HAP-1 (cell line): ENCODE results near the gene PC.

Experiments used
- DNase-seq, 2 experiments: peaks; one replicate each; pipeline ENCODE4 v3.0.0-alpha.2; 2016 to 2020; ENCODE audit warnings: low spot score in 2 of 2
- H3K27me3 ChIP-seq: fragments of 250-450 bp; sonication (Bioruptor Pico); 2 replicates; pipeline ENCODE4 v1.5.1; 2020; ENCODE audit warnings: low read depth, mild to moderate bottlenecking, moderate library complexity
- H3K36me3 ChIP-seq: fragments of 250-450 bp; sonication (Bioruptor Pico); replicated peaks from 2 replicates; pipeline ENCODE4 v1.5.1; 2020; ENCODE audit warnings: mild to moderate bottlenecking
- H3K4me1 ChIP-seq: fragments of 250-450 bp; sonication (Bioruptor Pico); 2 replicates; pipeline ENCODE4 v1.5.1; 2020; ENCODE audit warnings: mild to moderate bottlenecking
- H3K4me3 ChIP-seq: fragments of 250-450 bp; sonication (Bioruptor Pico); 2 replicates; pipeline ENCODE4 v1.5.1; 2020; ENCODE audit warnings: mild to moderate bottlenecking, moderate library complexity
- H3K9me3 ChIP-seq: fragments of 250-450 bp; sonication (Bioruptor Pico); 2 replicates; pipeline ENCODE4 v1.5.1; 2020; ENCODE audit warnings: mild to moderate bottlenecking, moderate library complexity
- in situ Hi-C: fragments of 300-500 bp; cut with MboI; formaldehyde crosslinking; loops from 3 replicates; pipeline ENCODE4 v1.14.3; 2020; ENCODE audit warnings: low sequenced_read_pairs, inconsistent platforms, mixed read lengths

Gene PC

DNA sequence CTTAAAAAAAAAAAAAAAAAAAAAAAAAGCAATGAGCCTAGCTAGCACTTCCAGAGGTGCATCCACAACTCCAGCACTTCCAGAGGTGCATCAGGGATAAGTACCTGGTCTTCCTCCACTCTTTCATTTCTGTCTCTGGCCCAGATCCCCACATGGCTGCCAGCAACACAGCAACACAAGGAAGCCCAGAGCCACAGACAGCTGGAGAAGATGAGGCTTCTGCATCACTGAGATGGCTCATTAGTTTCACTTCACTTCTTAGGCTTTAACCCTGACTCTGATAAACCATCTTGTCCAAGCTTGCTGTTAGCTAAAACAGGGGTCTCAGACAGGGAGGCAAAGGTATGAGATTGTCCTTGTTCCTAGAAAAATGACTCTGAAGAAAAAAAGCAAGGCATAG lies 35.6 kb downstream of the PC start:
- Histone ChIP-seq H3K4me3 (no peak overlapping the region), H3K36me3 (no peaks in the 10 kb centered on the region), H3K4me1 (peaks cover 2% of the 10 kb centered on the region; the same call in 1 of the 2 replicates), H3K27me3 (no peaks in the 10 kb centered on the region), H3K9me3 (no peaks in the 10 kb centered on the region)
- DNase-seq: no peak
- in situ Hi-C loops: no loop called here

DNA sequence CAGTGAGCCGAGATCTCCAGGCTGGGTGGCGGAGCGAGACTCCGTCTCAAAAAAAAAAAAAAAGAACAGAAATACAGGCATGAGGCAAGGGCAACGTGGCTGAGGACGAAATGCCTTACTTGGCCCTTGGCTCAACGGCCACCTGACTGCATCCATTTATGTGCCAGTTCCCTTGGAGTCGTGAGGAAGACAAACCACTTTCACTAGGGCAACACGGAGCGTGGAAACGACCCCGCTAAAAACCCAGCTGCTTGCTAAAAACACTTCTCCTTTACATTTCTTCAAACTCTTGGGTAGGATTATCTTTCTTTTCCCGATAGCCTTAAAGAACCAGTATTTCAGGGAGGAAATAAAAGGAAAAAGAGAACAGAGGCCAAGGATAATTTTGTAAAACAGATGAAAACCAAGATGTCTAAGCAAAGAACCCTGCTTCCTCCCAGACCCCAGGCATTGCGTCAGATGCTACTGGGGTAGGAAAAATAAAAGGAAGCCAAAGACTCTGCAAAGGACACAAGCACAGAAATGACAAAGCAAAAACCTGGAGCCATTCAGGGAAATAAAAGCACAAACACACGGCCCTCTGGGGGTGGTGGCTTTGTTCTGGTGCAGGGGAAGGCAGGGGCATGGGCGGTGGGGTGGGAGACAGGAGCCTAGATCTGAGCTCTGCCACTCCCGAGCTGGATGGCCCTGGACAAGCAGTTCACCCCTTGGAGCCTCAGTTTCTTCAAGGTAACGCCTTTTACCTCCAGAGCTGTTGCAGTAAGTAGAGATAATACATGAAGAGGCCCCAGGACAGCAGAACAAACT lies 37.0 kb downstream of the PC start:
- no peak overlapping the region for H3K4me3 ChIP-seq
- no peaks in the 10 kb centered on the region for H3K36me3 ChIP-seq
- DNase-seq: no peak
- H3K27me3 ChIP-seq: no peaks in the 10 kb centered on the region
- in situ Hi-C loops: no loop called here
- no peaks in the 10 kb centered on the region for H3K9me3 ChIP-seq
- peaks cover 2% of the 10 kb centered on the region; the same call in 1 of the 2 replicates for H3K4me1 ChIP-seq

DNA sequence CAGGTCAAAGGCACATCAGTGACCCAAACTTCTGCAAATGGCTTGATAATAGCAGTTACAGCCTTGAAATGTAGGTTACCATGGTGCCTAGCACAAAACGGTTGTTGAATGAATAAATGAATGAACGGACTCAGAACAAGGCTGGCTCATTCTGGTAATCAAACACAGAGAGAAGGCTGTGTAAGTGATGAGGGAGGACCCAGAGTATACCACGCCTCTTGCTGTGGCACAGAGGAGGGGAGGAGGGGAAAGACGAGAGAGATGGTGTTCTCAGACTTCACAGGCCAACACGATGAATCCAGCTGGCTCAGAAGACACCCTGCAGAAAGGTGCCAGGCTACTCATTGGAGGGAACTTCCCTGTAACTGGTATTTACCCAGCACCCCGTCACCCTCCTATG lies 38.3 kb downstream of the PC start:
- Histone ChIP-seq H3K27me3 (no peaks in the 10 kb centered on the region), H3K4me3 (no peak overlapping the region), H3K9me3 (no peaks in the 10 kb centered on the region), H3K36me3 (no peaks in the 10 kb centered on the region), H3K4me1 (peaks cover 2% of the 10 kb centered on the region; the same call in 1 of the 2 replicates)
- in situ Hi-C loops: no loop called here
- DNase-seq: no peak

DNA sequence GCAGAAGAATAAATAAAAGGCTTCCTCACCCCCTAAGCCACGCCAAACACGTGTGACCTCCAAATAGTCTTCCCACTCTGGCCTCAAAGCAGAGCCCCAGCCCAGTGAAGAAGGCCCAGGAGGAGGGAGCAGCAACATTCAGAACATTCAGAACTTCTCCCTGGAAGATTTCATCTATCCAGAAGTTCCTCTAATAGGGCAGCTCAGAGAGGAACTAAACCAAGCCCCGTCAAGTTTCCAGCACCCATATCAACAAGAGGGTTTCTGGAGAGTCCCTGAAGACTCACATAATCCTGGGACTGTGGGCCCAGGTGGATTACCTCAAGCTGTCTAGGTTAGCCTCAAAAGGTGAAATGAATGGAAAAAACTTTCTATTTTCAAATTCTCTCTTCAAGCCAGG lies 39.4 kb downstream of the PC start:
- Histone ChIP-seq H3K36me3 (no peaks in the 10 kb centered on the region), H3K9me3 (no peaks in the 10 kb centered on the region), H3K4me3 (no peak overlapping the region), H3K27me3 (no peaks in the 10 kb centered on the region), H3K4me1 (no peaks in the 10 kb centered on the region)
- in situ Hi-C loops: no loop called here
- DNase-seq: no peak

DNA sequence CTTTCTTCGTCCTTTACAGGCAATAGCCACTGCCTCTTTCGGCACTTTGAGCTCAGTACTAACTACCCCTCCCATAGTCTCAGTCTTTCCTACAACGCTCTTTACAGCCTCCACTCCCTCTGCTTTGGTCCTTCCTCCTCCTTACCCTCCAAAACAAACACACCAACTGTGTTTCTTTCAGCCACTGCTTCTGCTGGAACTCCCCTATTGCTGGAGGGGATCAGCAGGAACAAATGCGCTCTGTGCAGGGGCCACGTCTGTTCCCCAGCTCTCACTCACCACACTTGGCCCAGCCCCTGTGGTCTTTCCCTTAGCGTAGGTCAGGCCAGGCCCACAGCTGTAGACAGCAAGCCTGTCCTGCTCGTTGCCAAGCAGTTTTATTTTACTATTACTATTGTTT lies 42.3 kb downstream of the PC start:
- in situ Hi-C loops: no loop called here
- H3K9me3 ChIP-seq: no peaks in the 10 kb centered on the region

DNA sequence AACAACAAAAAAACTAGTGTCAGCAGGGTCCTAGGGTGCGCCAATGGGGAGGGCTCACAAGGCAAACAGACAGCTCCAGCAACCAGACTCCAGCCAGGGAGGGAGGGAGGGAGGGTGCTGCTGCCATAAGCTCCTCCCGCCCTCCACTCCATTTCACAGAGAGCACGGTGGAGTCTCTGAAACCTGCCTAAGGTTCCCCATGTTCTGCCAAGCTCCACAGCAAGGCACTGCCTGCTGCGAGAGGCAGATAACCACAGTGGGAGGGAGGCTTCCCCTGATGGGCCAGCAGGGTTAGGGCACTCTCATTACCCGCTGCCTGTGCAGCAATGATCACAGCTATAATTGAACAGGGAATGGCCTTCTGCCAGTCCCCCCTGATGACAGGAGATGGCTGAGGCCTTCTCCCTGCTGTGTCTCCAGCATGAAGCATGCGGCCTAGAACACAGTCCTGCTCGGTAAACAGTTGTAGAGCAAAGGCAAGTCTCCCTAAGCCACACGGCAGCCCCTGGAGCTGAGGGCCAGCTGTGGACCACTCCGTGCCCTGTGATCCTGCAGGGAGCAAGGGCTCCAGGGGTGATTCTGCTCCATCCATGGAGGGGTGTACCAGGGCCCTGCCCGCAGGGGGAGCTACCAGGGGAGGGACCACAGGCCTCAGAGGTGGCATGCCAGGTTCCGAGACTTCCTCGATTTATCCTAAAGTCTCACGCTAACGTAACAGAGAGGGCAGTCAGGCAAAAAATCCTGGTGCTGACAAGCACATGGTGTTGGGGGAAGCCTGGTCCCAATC lies 42.9 kb downstream of the PC start:
- Histone ChIP-seq H3K4me3 (no peak overlapping the region), H3K4me1 (no peaks in the 10 kb centered on the region), H3K36me3 (no peaks in the 10 kb centered on the region), H3K9me3 (no peaks in the 10 kb centered on the region), H3K27me3 (no peaks in the 10 kb centered on the region)
- no peak for DNase-seq
- in situ Hi-C loops: no loop called here

More for the DNA sequence above, 42.3 kb downstream of the PC start:
- Histone ChIP-seq H3K27me3 (no peaks in the 10 kb centered on the region), H3K4me3 (no peak overlapping the region), H3K4me1 (no peaks in the 10 kb centered on the region), H3K36me3 (no peaks in the 10 kb centered on the region)
- DNase-seq: no peak

DNA sequence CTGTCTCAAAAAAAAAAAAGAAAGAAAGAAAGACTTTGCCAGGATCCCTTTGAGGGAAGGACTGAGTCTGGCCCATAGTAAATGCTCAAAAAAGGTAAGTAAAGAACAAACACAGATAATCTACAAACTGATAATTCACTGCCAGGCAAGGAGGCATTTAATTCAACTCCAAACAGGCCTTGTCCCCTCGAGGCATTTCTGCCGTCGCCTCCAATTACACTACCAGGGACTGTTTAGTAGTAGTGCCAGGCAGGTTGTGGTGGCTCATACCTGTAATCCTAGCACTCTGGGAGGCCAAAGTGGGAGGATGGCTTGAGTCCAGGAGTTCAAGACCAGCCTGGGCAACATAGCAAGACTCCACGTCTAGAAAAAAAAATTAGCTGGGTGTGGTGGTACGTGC lies 43.7 kb downstream of the PC start:
- H3K4me3 ChIP-seq: no peak overlapping the region
- no peak for DNase-seq
- no peaks in the 10 kb centered on the region for H3K27me3 ChIP-seq
- H3K9me3 ChIP-seq: no peaks in the 10 kb centered on the region
- no peaks in the 10 kb centered on the region for H3K36me3 ChIP-seq
- no peaks in the 10 kb centered on the region for H3K4me1 ChIP-seq
- in situ Hi-C loops: no loop called here

DNA sequence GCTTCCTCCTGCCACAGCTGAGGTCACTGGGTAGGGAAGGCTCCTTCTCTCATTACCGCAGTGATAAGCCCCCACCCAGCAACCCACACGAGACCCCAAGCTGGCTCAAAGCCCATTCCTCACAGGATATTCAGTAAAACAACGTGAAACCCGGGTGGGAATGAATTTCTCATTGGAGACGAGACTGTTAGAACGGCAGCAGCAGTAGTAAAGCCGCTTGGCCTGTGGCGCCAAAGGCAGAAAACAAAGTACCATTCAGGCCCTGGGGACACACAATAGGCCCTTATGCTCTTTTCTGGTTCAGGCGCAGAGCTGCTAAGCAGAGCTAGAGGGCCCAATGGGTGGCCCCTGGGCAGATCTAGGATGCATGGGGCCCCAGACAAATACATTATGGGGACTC lies 45.3 kb downstream of the PC start:
- Histone ChIP-seq H3K36me3 (no peaks in the 10 kb centered on the region), H3K9me3 (no peaks in the 10 kb centered on the region), H3K4me3 (no peak overlapping the region), H3K27me3 (no peaks in the 10 kb centered on the region), H3K4me1 (peaks cover 5% of the 10 kb centered on the region)
- in situ Hi-C loops: no loop called here
- peak in 1 of 2 experiments; percentile 17 for DNase-seq

DNA sequence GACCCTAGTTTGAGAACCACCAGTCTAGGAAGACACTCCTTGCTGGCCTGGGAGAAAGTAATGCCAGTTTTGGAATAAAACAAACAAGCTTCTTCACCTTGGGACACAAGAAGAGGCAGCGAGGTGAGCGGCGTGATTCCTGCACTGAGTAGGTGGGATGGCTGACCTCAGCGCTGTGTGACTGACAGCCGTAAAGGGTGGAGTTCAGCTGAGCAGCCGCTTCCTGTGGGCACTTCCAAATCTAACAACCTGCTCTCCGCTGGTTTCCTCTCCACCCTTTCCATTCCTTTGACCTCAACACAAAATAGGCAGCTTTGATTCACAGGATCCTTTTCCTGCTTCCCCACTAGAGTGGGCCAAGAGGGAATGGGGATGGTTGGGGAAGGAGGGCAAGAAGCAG lies 45.8 kb downstream of the PC start:
- no peaks in the 10 kb centered on the region for H3K9me3 ChIP-seq
- no peaks in the 10 kb centered on the region for H3K36me3 ChIP-seq
- no peaks in the 10 kb centered on the region for H3K27me3 ChIP-seq
- H3K4me1 ChIP-seq: peaks cover 10% of the 10 kb centered on the region
- DNase-seq: no peak
- no peak overlapping the region for H3K4me3 ChIP-seq
- in situ Hi-C loops: no loop called here

DNA sequence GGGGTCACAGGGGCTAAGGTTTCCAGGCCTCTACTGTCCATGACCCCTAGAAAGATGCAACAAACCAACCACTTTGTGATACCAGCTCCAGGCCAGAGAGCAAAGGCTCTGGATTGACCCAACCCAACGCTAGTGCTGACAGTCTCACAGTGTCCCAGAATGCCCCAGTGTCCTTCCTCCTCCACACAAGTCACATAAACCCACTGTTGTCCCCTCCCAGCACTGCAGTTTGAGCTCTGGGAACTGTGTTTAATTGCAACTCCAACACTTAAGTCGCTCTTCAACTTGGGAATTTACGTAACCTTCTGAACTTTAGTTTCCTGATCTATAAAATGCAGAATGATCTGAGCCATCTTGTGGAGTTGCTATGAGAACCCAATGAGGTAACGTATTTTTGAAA lies 47.5 kb downstream of the PC start:
- H3K4me3 ChIP-seq: no peak overlapping the region
- no peaks in the 10 kb centered on the region for H3K27me3 ChIP-seq
- H3K9me3 ChIP-seq: no peaks in the 10 kb centered on the region
- H3K36me3 ChIP-seq: no peaks in the 10 kb centered on the region
- peaks cover 16% of the 10 kb centered on the region for H3K4me1 ChIP-seq
- in situ Hi-C loops: no loop called here
- DNase-seq: no peak

DNA sequence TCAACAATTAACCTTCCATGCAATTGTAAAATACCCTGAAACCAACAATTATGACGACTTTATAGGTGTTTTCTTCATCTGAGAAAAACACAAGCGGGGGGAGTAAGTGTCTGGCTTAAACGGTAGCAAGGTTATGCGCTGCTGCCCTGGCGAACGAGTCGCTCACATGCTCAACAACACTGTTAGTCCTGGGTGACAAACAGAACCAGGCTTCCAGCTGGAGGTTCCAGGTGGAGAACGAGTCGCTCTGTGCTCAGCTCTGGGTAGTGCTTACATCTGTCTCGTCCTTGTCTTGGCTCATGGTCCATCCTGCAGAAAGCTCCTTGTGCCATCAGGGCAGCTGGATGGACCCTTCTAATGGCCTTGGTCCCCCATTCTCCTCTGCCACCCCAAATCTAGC lies 48.2 kb downstream of the PC start:
- Histone ChIP-seq H3K4me3 (no peak overlapping the region), H3K9me3 (no peaks in the 10 kb centered on the region), H3K27me3 (no peaks in the 10 kb centered on the region), H3K4me1 (peaks cover 16% of the 10 kb centered on the region), H3K36me3 (no peaks in the 10 kb centered on the region)
- no peak for DNase-seq
- in situ Hi-C loops: no loop called here

DNA sequence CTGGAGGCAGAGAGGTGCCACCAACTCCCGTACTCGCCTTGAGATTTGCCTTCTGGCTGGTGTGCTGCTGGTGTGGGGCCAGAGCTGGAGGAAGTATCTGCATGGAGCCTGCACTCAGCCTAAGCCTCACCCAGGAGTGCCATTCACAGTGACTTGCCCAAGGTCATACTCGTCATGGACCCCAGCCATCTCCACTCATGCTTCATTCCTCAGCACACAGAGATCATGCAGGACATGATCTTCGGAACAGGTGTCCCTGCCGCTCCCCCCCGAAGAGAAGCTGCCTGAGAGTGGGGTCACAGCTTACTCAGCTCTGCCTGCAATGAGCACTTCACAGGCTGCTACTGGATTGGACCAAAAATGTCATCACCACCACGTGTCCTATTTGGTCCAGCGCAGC lies 49.0 kb downstream of the PC start:
- no peaks in the 10 kb centered on the region for H3K9me3 ChIP-seq
- DNase-seq: no peak
- no peak overlapping the region for H3K4me3 ChIP-seq
- in situ Hi-C loops: no loop called here
- no peaks in the 10 kb centered on the region for H3K36me3 ChIP-seq
- peaks cover 19% of the 10 kb centered on the region for H3K4me1 ChIP-seq
- no peaks in the 10 kb centered on the region for H3K27me3 ChIP-seq

DNA sequence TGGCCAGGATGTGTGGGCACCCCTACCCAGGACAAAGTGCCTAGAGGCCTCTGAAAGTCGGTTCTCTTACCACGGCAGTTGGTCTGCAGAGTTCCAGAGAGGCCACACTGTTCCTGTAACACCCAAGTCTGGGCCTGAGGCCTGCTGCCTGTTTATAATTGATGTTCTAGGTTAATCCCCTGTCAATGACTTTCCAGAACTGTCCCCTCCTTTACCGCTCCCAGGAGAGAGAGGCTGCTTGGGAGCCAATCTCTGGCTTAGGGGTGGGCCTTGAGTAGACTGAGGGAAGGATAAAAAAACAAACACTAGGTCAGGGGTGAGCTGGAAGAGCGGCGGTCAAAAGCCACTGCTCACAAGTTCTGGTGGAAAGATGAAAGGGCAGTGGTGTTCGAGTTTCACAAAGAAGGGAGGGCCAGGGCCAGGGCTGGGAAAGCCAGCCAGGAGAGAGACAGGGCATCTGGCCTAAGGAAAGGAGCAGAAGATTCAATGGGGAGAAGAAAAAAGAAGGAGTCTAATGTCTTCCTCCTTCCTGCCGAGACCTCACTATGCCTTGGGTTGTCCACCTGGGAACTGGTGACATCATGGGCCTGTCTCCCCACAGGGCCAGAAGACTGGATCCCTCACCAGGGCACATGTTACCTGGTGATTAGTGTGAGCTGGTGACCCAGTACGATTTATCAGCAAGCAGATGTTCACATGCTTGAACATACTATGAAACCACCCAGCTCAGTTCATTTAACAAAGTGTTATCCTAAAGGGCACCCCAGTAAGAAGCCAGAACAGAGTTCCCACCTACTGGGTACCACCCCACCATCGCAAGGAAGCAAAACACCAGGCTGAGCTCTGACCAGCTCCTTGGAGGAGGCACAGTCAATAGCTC lies 50.2 kb downstream of the PC start:
- no peaks in the 10 kb centered on the region for H3K27me3 ChIP-seq
- H3K4me3 ChIP-seq: no peak overlapping the region
- DNase-seq: peak; percentile 66 to 72
- H3K9me3 ChIP-seq: no peaks in the 10 kb centered on the region
- in situ Hi-C loops: no loop called here
- H3K4me1 ChIP-seq: peaks cover 19% of the 10 kb centered on the region
- H3K36me3 ChIP-seq: no peaks in the 10 kb centered on the region
